H1 (cell line): ENCODE results near the gene IRX4.

ENCODE experiments used
- CTCF ChIP-seq, 3 experiments: IDR thresholded peaks; 1 replicate in 2 of 3; 2 replicates in 1 of 3; pipeline versions ENCODE4 v1.5.1 to v1.6.1; 2011; ENCODE audit warnings: low read length in 3 of 3, mild to moderate bottlenecking in 3 of 3, inconsistent platforms in 2 of 3, low read depth in 1 of 3, moderate library complexity in 1 of 3; ENCODE audit not compliant: insufficient read depth in 1 of 3; ENCODE audit errors: control extremely low read depth in 1 of 3
- MAX ChIP-seq: IDR thresholded peaks from 2 replicates; pipeline ENCODE4 v1.6.1; 2012; ENCODE audit warnings: inconsistent platforms
- POLR2AphosphoS5 ChIP-seq: IDR thresholded peaks from 2 replicates; pipeline ENCODE4 v1.6.1; 2011; ENCODE audit warnings: low read depth, low read length

GRCh38 chr5:1909346-1909985 lies 26.7 kb upstream of the IRX4 start:
- TF ChIP-seq CTCF (IDR thresholded peaks at IDR 0.05; ENCODE audit: control extremely low read depth in 1 of 3, insufficient read depth in 1 of 3, low read depth in 1 of 3, low read length in 3 of 3) (no peak), MAX (no peak), POLR2AphosphoS5 (no peak)
